H1 (cell line): Measurements from ENCODE around the gene MEP1A. TPM values are rescaled to one million over a fixed set of nuclear protein-coding genes. Genes with fewer than 3 reads are reported as not detected.

ENCODE experiments used
- CTCF ChIA-PET: fragments of 300-600 bp; sonication (Branson Sonifier 250); formaldehyde crosslinking; loops from one replicate; lab custom pipeline; 2021; ENCODE audit not compliant: partially characterized antibody; lab: Charles Lee
- POLR2A ChIA-PET: fragments of 300-600 bp; sonication (Branson Sonifier 250); formaldehyde crosslinking; loops from one replicate; lab custom pipeline; 2021; ENCODE audit warnings: inconsistent platforms; ENCODE audit not compliant: partially characterized antibody; lab: Charles Lee
- DNase-seq, 2 experiments: peaks; one replicate each; pipeline versions ENCODE4 v3.0.0 to v3.0.0-alpha.2; 2010 to 2022; ENCODE audit warnings: low spot score in 2 of 2, low read depth in 1 of 2, mixed read lengths in 1 of 2
- FAIRE-seq: peaks from 2 replicates; lab custom pipeline; 2011; peaks lifted over from hg19 to GRCh38; lab: Jason Lieb, UNC
- H2AFZ ChIP-seq: 2 replicates; pipeline ENCODE4 v1.8.1; 2012; ENCODE audit warnings: low read length, inconsistent platforms
- H2AK5ac ChIP-seq: 2 replicates; pipeline ENCODE4 v1.6.1; 2013; ENCODE audit warnings: low read depth, low read length
- H2BK120ac ChIP-seq: replicated peaks from 2 replicates; pipeline ENCODE3; 2013; ENCODE audit warnings: low read depth, low read length, inconsistent platforms
- H2BK12ac ChIP-seq: 2 replicates; pipeline ENCODE4 v1.6.1; 2013; ENCODE audit warnings: low read depth, low read length
- H2BK15ac ChIP-seq: 2 replicates; pipeline ENCODE4 v1.6.1; 2013; ENCODE audit warnings: low read length
- H2BK20ac ChIP-seq: 2 replicates; pipeline ENCODE4 v1.6.1; 2013; ENCODE audit warnings: low read length
- H2BK5ac ChIP-seq: 2 replicates; pipeline ENCODE4 v1.6.1; 2013; ENCODE audit warnings: low read depth, low read length
- H3K14ac ChIP-seq: 2 replicates; pipeline ENCODE4 v1.6.1; 2013; ENCODE audit warnings: inconsistent platforms; ENCODE audit not compliant: insufficient read length
- H3K18ac ChIP-seq: 2 replicates; pipeline ENCODE4 v1.6.1; 2013; ENCODE audit warnings: low read length; ENCODE audit errors: extremely low read depth
- H3K23ac ChIP-seq: 2 replicates; pipeline ENCODE4 v1.6.1; 2013; ENCODE audit warnings: inconsistent platforms; ENCODE audit not compliant: insufficient read length
- H3K23me2 ChIP-seq: 2 replicates; pipeline ENCODE4 v1.6.1; 2013; ENCODE audit warnings: low read depth, low read length
- H3K27ac ChIP-seq: 2 replicates; pipeline ENCODE4 v1.6.1; 2011; ENCODE audit warnings: low read depth, low read length, inconsistent platforms
- H3K27me3 ChIP-seq, 4 experiments: replicated peaks in 1 of 4; 1 replicate in 1 of 4; 2 replicates in 3 of 4; pipeline versions ENCODE4 v1.6.1 to v1.8.1; 2011 to 2013; ENCODE audit warnings: low read length in 3 of 4, mild to moderate bottlenecking in 3 of 4, inconsistent platforms in 2 of 4, mixed read lengths in 2 of 4, moderate library complexity in 1 of 4; ENCODE audit not compliant: control insufficient read depth in 3 of 4, insufficient read depth in 3 of 4; ENCODE audit errors: extremely low read depth in 1 of 4
- H3K36me3 ChIP-seq, 4 experiments: 2 replicates each; pipeline versions ENCODE4 v1.6.1 to v1.8.1; 2011 to 2013; ENCODE audit warnings: mild to moderate bottlenecking in 4 of 4, low read length in 3 of 4, moderate library complexity in 2 of 4, control low read depth in 1 of 4, inconsistent platforms in 1 of 4; ENCODE audit not compliant: insufficient read depth in 4 of 4, control insufficient read depth in 2 of 4
- H3K4ac ChIP-seq: replicated peaks from 2 replicates; pipeline ENCODE3; 2013; ENCODE audit warnings: low read length, low read depth, mixed read lengths, inconsistent platforms; ENCODE audit not compliant: insufficient read length
- H3K4me1 ChIP-seq, 4 experiments: replicated peaks in 1 of 4; 1 replicate in 1 of 4; 2 replicates in 3 of 4; pipeline versions ENCODE4 v1.6.1 to v1.8.1; 2011 to 2013; ENCODE audit warnings: low read length in 3 of 4, inconsistent platforms in 2 of 4, mixed read lengths in 1 of 4; ENCODE audit not compliant: insufficient read depth in 4 of 4, control insufficient read depth in 3 of 4
- H3K4me2 ChIP-seq, 2 experiments: 2 replicates each; pipeline versions ENCODE4 v1.6.1 to v1.8.1; 2011 to 2013; ENCODE audit warnings: low read depth in 2 of 2, low read length in 2 of 2, control low read depth in 1 of 2, inconsistent platforms in 1 of 2, mild to moderate bottlenecking in 1 of 2; ENCODE audit not compliant: insufficient read depth in 1 of 2
- H3K4me3 ChIP-seq, 4 experiments: fragments of 200-600, 300-600 bp in 1 of 4; sonication (generic), shearing (Covaris generic), sonication (Bioruptor Twin) in 1 of 4; 2 replicates each; pipeline versions ENCODE4 v1.5.1 to v1.8.1; 2011 to 2016; ENCODE audit warnings: low read length in 4 of 4, low read depth in 3 of 4, control low read depth in 2 of 4, inconsistent platforms in 2 of 4, mild to moderate bottlenecking in 2 of 4, mixed read lengths in 1 of 4, moderate library complexity in 1 of 4; ENCODE audit not compliant: insufficient read depth in 2 of 4; ENCODE audit errors: extremely low read depth in 1 of 4
- H3K56ac ChIP-seq: replicated peaks from 2 replicates; pipeline ENCODE3; 2013; ENCODE audit warnings: low read depth, mild to moderate bottlenecking, mixed read lengths, low read length, inconsistent platforms; ENCODE audit not compliant: insufficient read length
- H3K79me1 ChIP-seq: 2 replicates; pipeline ENCODE4 v1.6.1; 2013; ENCODE audit warnings: low read depth, low read length, control low read depth
- H3K79me2 ChIP-seq, 2 experiments: 2 replicates each; pipeline versions ENCODE4 v1.6.1 to v1.8.1; 2012 to 2013; ENCODE audit warnings: low read length in 2 of 2, mild to moderate bottlenecking in 2 of 2, inconsistent platforms in 1 of 2; ENCODE audit not compliant: insufficient read depth in 2 of 2, control insufficient read depth in 1 of 2
- H3K9ac ChIP-seq, 4 experiments: replicated peaks in 1 of 4; 1 replicate in 1 of 4; 2 replicates in 3 of 4; pipeline versions ENCODE4 v1.6.1 to v1.8.1; 2011 to 2013; ENCODE audit warnings: low read depth in 3 of 4, low read length in 3 of 4, control low read depth in 2 of 4, mild to moderate bottlenecking in 2 of 4, moderate library complexity in 2 of 4, inconsistent platforms in 1 of 4; ENCODE audit errors: extremely low read depth in 1 of 4
- H3K9me3 ChIP-seq, 2 experiments: 2 replicates each; pipeline versions ENCODE4 v1.6.1 to v1.8.1; 2012 to 2013; ENCODE audit warnings: mild to moderate bottlenecking in 2 of 2, moderate library complexity in 2 of 2, control low read depth in 1 of 2, inconsistent platforms in 1 of 2, low read depth in 1 of 2, low read length in 1 of 2, mixed read lengths in 1 of 2; ENCODE audit not compliant: insufficient read depth in 2 of 2
- H4K20me1 ChIP-seq, 2 experiments: replicated peaks in 1 of 2; 2 replicates each; pipeline versions ENCODE3 to v1.8.1; 2011 to 2013; ENCODE audit warnings: inconsistent platforms in 2 of 2, low read length in 2 of 2, mild to moderate bottlenecking in 1 of 2; ENCODE audit not compliant: insufficient read depth in 2 of 2, control insufficient read depth in 1 of 2
- H4K5ac ChIP-seq: 2 replicates; pipeline ENCODE4 v1.6.1; 2013; ENCODE audit warnings: low read length, low read depth, mixed read lengths, inconsistent platforms; ENCODE audit not compliant: insufficient read length
- H4K8ac ChIP-seq: 2 replicates; pipeline ENCODE4 v1.8.0; 2013; ENCODE audit warnings: mild to moderate bottlenecking, moderate library complexity, low read length, inconsistent platforms; ENCODE audit not compliant: insufficient read depth; ENCODE audit errors: extremely low read depth
- H4K91ac ChIP-seq: replicated peaks from 2 replicates; pipeline ENCODE3; 2013; ENCODE audit warnings: low read length, mixed read lengths, inconsistent platforms; ENCODE audit not compliant: insufficient read length
- EZH2 ChIP-seq: fragments of 200-600 bp; sonication (generic); IDR thresholded peaks from 2 replicates; pipeline ENCODE4 v1.7.1; 2012; ENCODE audit warnings: low read depth, mild to moderate bottlenecking, moderate library complexity, low read length, inconsistent platforms; ENCODE audit not compliant: severe bottlenecking
- POLR2AphosphoS5 ChIP-seq: IDR thresholded peaks from 2 replicates; pipeline ENCODE4 v1.6.1; 2011; ENCODE audit warnings: low read depth, low read length
- RFX5 ChIP-seq: IDR thresholded peaks from 2 replicates; pipeline ENCODE4 v1.6.1; 2011; ENCODE audit warnings: low read depth, low read length, improper control_type of control experiment, borderline replicate concordance
- SIX5 ChIP-seq: IDR thresholded peaks from 2 replicates; pipeline ENCODE4 v1.6.1; 2011; ENCODE audit warnings: mild to moderate bottlenecking, low read depth, low read length
- TBP ChIP-seq: IDR thresholded peaks from 2 replicates; pipeline ENCODE4 v1.6.1; 2011; ENCODE audit warnings: low read depth, low read length, improper control_type of control experiment
- WGBS, 2 experiments: shearing (Covaris generic) in 1 of 2; methylation state at CpG; one replicate each; pipeline versions ENCODE4 v1.1.6 to v1.1.7; 2013 to 2015; ENCODE audit warnings: low lambda C conversion rate in 2 of 2, mixed read lengths in 2 of 2, inconsistent platforms in 1 of 2, low coverage in 1 of 2, missing lambda C conversion rate in 1 of 2; ENCODE audit not compliant: insufficient replicate concordance in 2 of 2, insufficient coverage in 1 of 2, insufficient read length in 1 of 2; ENCODE audit errors: extremely low coverage in 1 of 2, missing lambda C conversion rate in 1 of 2; 5-methylcytosine and 5-hydroxymethylcytosine counted together
- polyA plus RNA-seq, 7 experiments: library from polyadenylated mRNA; depleted of rRNA in 3 of 7; stranded (reverse) in 5 of 7; unstranded in 2 of 7; fragments of >200 nt in 5 of 7; fragments of 200-250 nt in 2 of 7; gene quantifications; 1 replicate in 5 of 7; 2 replicates in 1 of 7; 4 replicates in 1 of 7; pipeline versions ENCODE4 v1.2.1 to v1.2.3, GENCODE V29; 2011 to 2013; ENCODE audit warnings: missing spikeins in 2 of 7, mixed read lengths in 2 of 7
- total RNA-seq: library from RNA; stranded (reverse); fragmentation: NEBNext Ultra II Directional; extraction: Animal tissue kit (Norgen Biotek cat#: 25700); gene quantifications from 2 replicates; pipeline ENCODE4 v1.2.1, GENCODE V29; 2021

The MEP1A gene
- total and polyA plus RNA-seq, 2 of the 8 experiments (the other 6 are each of a cell fraction or from before 2014, with no cell fraction given): 0.03 TPM; not detected in 1

DNA sequence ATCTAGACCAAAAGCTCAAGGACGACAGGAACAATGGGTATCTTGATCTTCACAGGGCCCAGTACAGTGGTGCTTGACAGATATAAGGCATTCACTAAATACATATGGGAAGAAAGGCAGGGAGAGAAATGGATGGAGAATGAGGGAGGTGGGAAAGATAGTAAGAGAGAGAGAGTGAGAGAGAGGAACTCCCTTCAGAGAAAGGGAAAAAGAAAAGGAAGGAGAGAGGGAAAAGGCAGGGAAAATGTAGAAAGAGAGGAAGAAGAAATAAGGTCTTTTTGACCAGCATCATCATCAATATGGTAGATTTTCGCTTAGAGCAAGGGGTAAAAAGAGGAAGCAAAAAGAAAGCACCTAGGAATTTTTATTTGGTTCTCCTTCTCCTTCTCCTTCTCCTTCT, 47.2 kb upstream of the MEP1A start:
- POLR2A ChIA-PET: no interaction called here

More for the DNA sequence above, 47.2 kb upstream of the MEP1A start:
- H2BK20ac ChIP-seq: no peak overlapping the region
- H3K18ac ChIP-seq: no peak overlapping the region
- no peak overlapping the region for H3K4me2 ChIP-seq
- H3K23ac ChIP-seq: no peak overlapping the region
- H2BK120ac ChIP-seq: no peak overlapping the region
- no peak overlapping the region for H2AK5ac ChIP-seq
- WGBS, 2 experiments: 89% methylated on average over 2 of the region's 2 CpGs; no CpG with 5 or more reads in 1 of the 2 experiments
- TF ChIP-seq EZH2: no peak
- TF ChIP-seq POLR2AphosphoS5: no peak
- no peak for TF ChIP-seq TBP
- no peak for TF ChIP-seq RFX5
- TF ChIP-seq SIX5: no peak
- H3K4me3 ChIP-seq: no peak overlapping the region
- CTCF ChIA-PET: interaction anchor here (0.7 to 5.3 kb wide), 2 partner anchors 11 to 501 kb away, joined by 3 to 41 read pairs; partner anchors contain the start of gene PLA2G7
- H2BK5ac ChIP-seq: no peak overlapping the region
- no peaks in the 10 kb centered on the region for H3K9me3 ChIP-seq
- H2BK15ac ChIP-seq: no peak overlapping the region
- H3K79me2 ChIP-seq: no peaks in the 10 kb centered on the region
- H3K9ac ChIP-seq: no peak overlapping the region
- no peak overlapping the region for H2AFZ ChIP-seq
- peaks cover 2 to 10% (median 4%) of the 10 kb centered on the region in 4 experiments; a peak in 6 of 7 replicates for H3K4me1 ChIP-seq
- DNase-seq (no peak), FAIRE-seq (no peak)
- no peaks in the 10 kb centered on the region for H3K23me2 ChIP-seq
- no peak overlapping the region for H4K5ac ChIP-seq
- H3K56ac ChIP-seq: no peak overlapping the region
- no peaks in the 10 kb centered on the region for H3K36me3 ChIP-seq
- no peak overlapping the region for H3K27ac ChIP-seq
- H4K91ac ChIP-seq: no peak overlapping the region
- H3K27me3 ChIP-seq: no peaks in the 10 kb centered on the region
- no peak overlapping the region for H4K8ac ChIP-seq
- H4K20me1 ChIP-seq: no peaks in the 10 kb centered on the region
- H3K14ac ChIP-seq: no peak overlapping the region
- H3K4ac ChIP-seq: no peak overlapping the region
- no peak overlapping the region for H2BK12ac ChIP-seq
- H3K79me1 ChIP-seq: no peaks in the 10 kb centered on the region
